GM12878 (cell line): Measurements from ENCODE around the gene TKT. TPM values are rescaled to one million over a fixed set of nuclear protein-coding genes. Genes with fewer than 3 reads are reported as not detected.

Source experiments
- ATF2 ChIP-seq: IDR thresholded peaks from 2 replicates; pipeline ENCODE4 v1.6.1; 2012; ENCODE audit warnings: low read length, inconsistent platforms
- BCLAF1 ChIP-seq: fragments of 450-650 bp; IDR thresholded peaks from 2 replicates; pipeline ENCODE4 v1.6.1; 2017; ENCODE audit warnings: antibody characterized with exemption, mild to moderate bottlenecking, moderate library complexity
- CHD2 ChIP-seq: IDR thresholded peaks from 2 replicates; pipeline ENCODE4 v1.6.1; 2011; ENCODE audit warnings: low read depth, low read length, improper control_type of control experiment, borderline replicate concordance
- CTCF ChIP-seq, 3 experiments: IDR thresholded peaks in 2 of 3; conservative IDR thresholded peaks in 1 of 3; 2 replicates each; pipeline ENCODE4 v1.5.1; 2011; ENCODE audit warnings: low read depth in 3 of 3, low read length in 3 of 3, mild to moderate bottlenecking in 3 of 3, control low read depth in 2 of 3, moderate library complexity in 2 of 3, inconsistent platforms in 1 of 3, mixed read lengths in 1 of 3; ENCODE audit not compliant: control insufficient read depth in 2 of 3, insufficient read depth in 1 of 3; ENCODE audit errors: extremely low read depth in 1 of 3
- E4F1 ChIP-seq: fragments of 450-650 bp; IDR thresholded peaks from 2 replicates; pipeline ENCODE4 v1.6.1; 2018; ENCODE audit warnings: borderline replicate concordance, mild to moderate bottlenecking; ENCODE audit not compliant: partially characterized antibody
- ESRRA ChIP-seq: IDR thresholded peaks from 2 replicates; pipeline ENCODE4 v1.6.1; 2012; ENCODE audit warnings: mild to moderate bottlenecking, low read length, improper control_type of control experiment
- GABPA ChIP-seq: IDR thresholded peaks from 2 replicates; pipeline ENCODE4 v1.6.1; 2014; ENCODE audit warnings: antibody characterized with exemption, low read depth, mild to moderate bottlenecking, inconsistent platforms
- HDAC2 ChIP-seq: fragments of 200-600 bp; sonication (generic); IDR thresholded peaks from 2 replicates; pipeline ENCODE4 v1.6.1; 2017
- SIN3A ChIP-seq: IDR thresholded peaks from 2 replicates; pipeline ENCODE4 v1.6.1; 2012; ENCODE audit warnings: low read depth, low read length, improper control_type of control experiment
- ZBED1 ChIP-seq: IDR thresholded peaks from 2 replicates; pipeline ENCODE4 v1.6.1; 2016; ENCODE audit warnings: borderline replicate concordance
- ZNF274 ChIP-seq: IDR thresholded peaks from one replicate; pipeline ENCODE4 v1.8.0; 2011; ENCODE audit not compliant: insufficient read length, insufficient read depth
- polyA plus RNA-seq, 11 experiments: library from polyadenylated mRNA; depleted of rRNA in 4 of 11; unstranded in 6 of 11; stranded (reverse) in 5 of 11; fragments of >200 nt; fragmentation: Nextera tagmentation in 4 of 11; fragmentation: Illumina TruSeq in 1 of 11; extraction: Ambion mirVana in 4 of 11; extraction: Trizol in 1 of 11; gene quantifications; 1 replicate in 1 of 11; 2 replicates in 10 of 11; pipeline versions ENCODE4 v1.2.1 to v1.2.3, GENCODE V29; 2011 to 2016; ENCODE audit warnings: inconsistent platforms in 2 of 11, missing spikeins in 2 of 11, low read depth in 1 of 11
- total RNA-seq, 4 experiments: library from RNA; depleted of rRNA in 3 of 4; stranded (reverse); fragments of >200 nt in 3 of 4; fragmentation: Illumina TruSeq in 1 of 4; extraction: Trizol in 1 of 4; gene quantifications; 2 replicates each; pipeline versions ENCODE4 v1.2.1 to v1.2.3, GENCODE V29; 2013 to 2021

Gene TKT
- total and polyA plus RNA-seq, 10 of the 15 experiments (the other 5 are each of a cell fraction or from before 2014, with no cell fraction given) = 56.4 to 385 (median 143) TPM

GRCh38 chr3:53226142-53226840 is 29.5 kb downstream of the TKT start (continued):
- TF ChIP-seq SIN3A (no peak), GABPA (no peak), ESRRA (no peak), CTCF (IDR thresholded peaks at IDR 0.05 in 2 of 3, conservative IDR thresholded peaks at IDR 0.05 in 1 of 3; ENCODE audit: control insufficient read depth in 2 of 3, extremely low read depth in 1 of 3, insufficient read depth in 1 of 3, low read depth in 3 of 3, low read length in 3 of 3) (no peak), BCLAF1 (no peak), E4F1 (no peak), CHD2 (no peak), ZNF274 (no peak), ATF2 (no peak), ZBED1 (no peak), HDAC2 (no peak)
- TF ChIP-seq, all 136 proteins: peak for 0
